ENCODE measurements around the gene GPR45.

DNA sequence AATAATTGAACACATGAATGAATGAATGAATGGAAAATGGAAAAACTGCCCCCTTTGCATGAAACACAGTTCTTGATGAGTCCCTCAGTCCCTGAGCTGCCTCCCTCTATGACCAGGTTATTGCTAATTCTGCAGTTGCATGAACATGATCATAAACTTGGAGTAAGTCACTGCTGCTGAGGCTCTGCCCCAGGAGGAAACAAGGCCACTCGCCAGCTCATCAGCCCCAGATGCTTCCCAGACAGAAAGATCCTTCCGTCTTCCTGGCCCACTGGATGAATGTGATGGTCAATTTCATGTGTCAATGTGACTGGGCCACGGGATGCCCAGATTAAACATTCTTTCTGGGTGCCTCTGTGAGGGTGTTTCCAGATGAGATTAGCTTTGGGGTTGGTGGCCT lies 16.4 kb downstream of the GPR45 start:
- TF ChIP-seq POLR2A (IDR thresholded peaks at IDR 0.05) (no peak), CTCF (IDR thresholded peaks at IDR 0.05) (no peak)
